NT2/D1 (cell line): Measurements from ENCODE around the gene NTRK3.

ENCODE experiments used
- DNase-seq: peaks from one replicate; pipeline ENCODE4 v3.0.0-alpha.2; 2011; ENCODE audit warnings: low read depth, low spot score
- H3K27me3 ChIP-seq: 2 replicates; pipeline ENCODE4 v1.6.0; 2011; ENCODE audit warnings: mild to moderate bottlenecking; ENCODE audit not compliant: insufficient read length, insufficient read depth
- H3K36me3 ChIP-seq: 2 replicates; pipeline ENCODE4 v1.6.1; 2011; ENCODE audit warnings: mild to moderate bottlenecking, low read length, mixed read lengths; ENCODE audit not compliant: insufficient read depth, insufficient read length
- H3K4me1 ChIP-seq: 2 replicates; pipeline ENCODE4 v1.5.1; 2011; ENCODE audit not compliant: insufficient read depth, insufficient read length
- H3K4me3 ChIP-seq: 2 replicates; pipeline ENCODE4 v1.5.1; 2011; ENCODE audit warnings: low read depth; ENCODE audit not compliant: insufficient read length
- H3K9ac ChIP-seq: 2 replicates; pipeline ENCODE4 v1.6.0; 2011; ENCODE audit warnings: low read depth; ENCODE audit not compliant: insufficient read length
- H3K9me3 ChIP-seq: 2 replicates; pipeline ENCODE4 v1.5.1; 2011; ENCODE audit warnings: mild to moderate bottlenecking, low read length; ENCODE audit not compliant: insufficient read depth
- SUZ12 ChIP-seq: IDR thresholded peaks from 2 replicates; pipeline ENCODE4 v1.6.1; 2011; ENCODE audit not compliant: insufficient read length, insufficient read depth; ENCODE audit errors: extremely low read depth
- YY1 ChIP-seq: IDR thresholded peaks from 2 replicates; pipeline ENCODE4 v1.6.1; 2011; ENCODE audit not compliant: insufficient read length, insufficient read depth
- ZNF274 ChIP-seq: IDR thresholded peaks from 2 replicates; pipeline ENCODE4 v1.6.1; 2011; ENCODE audit warnings: mild to moderate bottlenecking, low read depth, low read length

NTRK3 gene

DNA sequence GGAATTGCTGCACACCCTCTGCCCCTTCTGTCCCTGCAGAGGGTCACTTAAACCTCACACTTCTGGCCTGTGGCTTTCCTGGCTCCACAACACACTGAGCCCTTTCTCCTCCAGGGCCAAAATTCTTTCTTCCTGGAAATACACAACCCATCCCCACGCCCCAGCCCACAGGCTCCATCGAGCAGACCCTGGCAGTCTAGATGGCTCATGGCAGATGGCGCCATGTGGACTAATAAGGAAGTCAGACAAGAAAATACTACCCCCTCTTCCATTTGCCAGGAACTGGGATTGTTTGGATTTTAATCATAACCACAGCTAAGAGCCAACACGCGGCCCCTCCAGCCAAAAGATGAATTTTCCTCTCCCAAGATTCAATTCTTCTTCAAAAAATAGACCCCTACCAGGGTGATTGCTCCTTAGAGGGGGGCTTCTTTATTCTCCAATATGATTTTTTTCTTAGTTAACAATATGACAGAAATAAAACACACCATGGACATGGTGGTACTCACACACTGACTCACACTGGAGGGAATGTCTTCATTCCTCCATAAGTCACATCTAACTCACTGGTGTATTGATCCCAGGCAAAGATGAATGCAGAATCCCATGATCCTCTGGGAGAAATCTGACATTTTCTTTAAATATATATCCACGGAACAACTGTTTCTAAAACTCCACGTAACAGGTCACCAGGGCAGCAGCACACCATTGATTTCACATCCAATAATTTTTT is 111.5 kb downstream of the NTRK3 start:
- no peak overlapping the region for H3K4me3 ChIP-seq
- no peaks in the 10 kb centered on the region for H3K36me3 ChIP-seq
- H3K27me3 ChIP-seq: no peaks in the 10 kb centered on the region
- H3K9me3 ChIP-seq: no peaks in the 10 kb centered on the region
- no peak for DNase-seq
- TF ChIP-seq YY1 (no peak), SUZ12 (no peak), ZNF274 (no peak)
- no peaks in the 10 kb centered on the region for H3K4me1 ChIP-seq
- no peak overlapping the region for H3K9ac ChIP-seq

DNA sequence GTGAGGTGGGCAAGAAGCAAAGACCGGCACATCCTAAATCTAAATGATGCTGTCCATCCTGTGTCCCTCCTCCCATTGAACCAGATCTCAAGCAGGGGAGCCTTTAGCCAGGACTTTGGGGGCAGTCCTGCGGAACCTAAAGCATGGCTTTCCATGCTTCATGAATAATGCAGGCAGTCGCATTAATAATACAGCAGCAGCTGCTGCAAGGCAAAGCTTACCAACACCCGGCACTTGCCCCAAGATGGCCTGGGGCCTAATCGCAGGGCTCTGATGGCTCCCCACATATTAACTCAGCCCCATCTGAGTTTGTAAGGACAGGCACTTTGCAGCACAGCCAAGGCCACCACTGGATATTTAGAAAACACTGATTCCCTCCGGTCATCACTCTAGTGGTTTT is 114.4 kb downstream of the NTRK3 start:
- Histone ChIP-seq H3K9ac (no peak overlapping the region), H3K4me3 (no peak overlapping the region), H3K9me3 (no peaks in the 10 kb centered on the region), H3K27me3 (no peaks in the 10 kb centered on the region), H3K36me3 (no peaks in the 10 kb centered on the region), H3K4me1 (peaks cover 3% of the 10 kb centered on the region)
- DNase-seq: no peak
- TF ChIP-seq ZNF274 (no peak), SUZ12 (no peak), YY1 (no peak)

DNA sequence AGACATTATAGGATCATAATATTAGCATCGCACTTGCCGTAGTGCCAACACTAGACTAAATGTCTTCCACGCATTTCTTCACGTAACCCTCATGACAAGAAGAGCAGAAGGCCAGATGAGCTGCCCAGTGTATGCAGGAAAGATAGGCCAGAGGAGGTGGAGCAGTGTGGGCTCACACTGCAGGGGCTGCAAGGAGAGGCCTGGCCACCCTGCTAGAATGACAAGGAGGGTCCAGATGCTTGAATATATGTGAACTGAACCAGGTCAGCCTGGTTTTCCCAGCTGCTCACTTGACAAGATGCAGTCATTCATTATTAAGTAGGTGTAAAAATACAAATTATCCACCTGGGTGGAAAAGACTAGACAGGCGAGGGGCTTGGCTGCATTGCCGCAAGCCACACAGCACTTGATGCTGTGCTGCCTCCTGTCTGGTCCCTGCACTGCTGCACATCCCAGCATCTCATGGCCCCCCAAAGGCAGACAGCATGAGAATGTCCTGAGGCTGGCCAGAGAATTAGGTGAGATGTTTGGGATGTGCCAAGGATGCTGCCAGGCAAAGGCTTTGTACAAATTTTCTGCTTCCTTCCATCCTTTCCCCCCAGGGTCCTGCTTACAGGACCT is 115.2 kb downstream of the NTRK3 start:
- Histone ChIP-seq H3K27me3 (no peaks in the 10 kb centered on the region), H3K9me3 (no peaks in the 10 kb centered on the region), H3K9ac (no peak overlapping the region), H3K4me3 (no peak overlapping the region), H3K36me3 (no peaks in the 10 kb centered on the region), H3K4me1 (peaks cover 3% of the 10 kb centered on the region)
- no peak for TF ChIP-seq ZNF274
- no peak for TF ChIP-seq SUZ12
- TF ChIP-seq YY1: no peak
- DNase-seq: no peak

DNA sequence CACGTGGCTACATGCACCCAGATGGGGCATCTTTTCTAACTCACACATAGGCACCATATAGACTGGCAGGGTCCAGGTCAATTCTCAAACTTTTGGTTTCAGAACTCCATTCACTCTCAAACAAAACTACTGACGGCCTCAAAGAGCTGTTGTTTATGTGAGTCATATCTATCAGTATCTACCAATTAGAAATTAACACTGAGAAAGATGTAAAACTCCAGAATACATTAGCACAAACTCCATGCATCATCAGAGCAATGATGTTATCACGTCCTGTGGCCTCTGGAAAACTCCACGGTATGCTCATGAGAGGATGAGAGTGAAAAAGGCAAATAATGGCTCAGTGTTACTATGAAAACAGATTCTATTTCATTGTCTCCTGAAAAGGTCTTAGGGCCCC is 116.1 kb downstream of the NTRK3 start:
- Histone ChIP-seq H3K4me1 (peaks cover 3% of the 10 kb centered on the region), H3K36me3 (no peaks in the 10 kb centered on the region), H3K9ac (no peak overlapping the region), H3K27me3 (no peaks in the 10 kb centered on the region), H3K9me3 (no peaks in the 10 kb centered on the region), H3K4me3 (no peak overlapping the region)
- TF ChIP-seq ZNF274 (no peak), YY1 (no peak), SUZ12 (no peak)
- no peak for DNase-seq

DNA sequence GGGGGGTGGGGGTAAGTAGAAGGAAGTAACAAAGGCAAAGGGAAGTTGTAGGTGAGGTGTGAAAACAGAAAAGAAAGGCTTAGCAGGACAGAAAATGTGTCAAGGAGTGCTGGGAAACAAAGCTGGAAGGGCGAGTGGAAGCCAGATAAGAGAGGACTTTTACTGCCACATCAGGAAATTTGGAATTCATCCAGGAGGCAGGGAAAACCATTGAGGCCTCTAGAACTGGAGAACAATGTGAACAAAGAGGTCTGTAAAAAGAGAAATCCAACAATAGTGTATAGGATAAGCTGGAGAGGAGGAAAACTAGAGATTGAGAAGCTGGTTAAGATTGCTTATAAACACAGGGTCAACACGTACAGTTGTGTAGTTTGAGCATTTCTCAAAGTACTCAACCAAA is 116.6 kb downstream of the NTRK3 start:
- Histone ChIP-seq H3K9me3 (no peaks in the 10 kb centered on the region), H3K9ac (no peak overlapping the region), H3K36me3 (no peaks in the 10 kb centered on the region), H3K27me3 (no peaks in the 10 kb centered on the region), H3K4me3 (no peak overlapping the region), H3K4me1 (peaks cover 3% of the 10 kb centered on the region)
- no peak for TF ChIP-seq SUZ12
- no peak for TF ChIP-seq YY1
- TF ChIP-seq ZNF274: no peak
- DNase-seq: no peak

DNA sequence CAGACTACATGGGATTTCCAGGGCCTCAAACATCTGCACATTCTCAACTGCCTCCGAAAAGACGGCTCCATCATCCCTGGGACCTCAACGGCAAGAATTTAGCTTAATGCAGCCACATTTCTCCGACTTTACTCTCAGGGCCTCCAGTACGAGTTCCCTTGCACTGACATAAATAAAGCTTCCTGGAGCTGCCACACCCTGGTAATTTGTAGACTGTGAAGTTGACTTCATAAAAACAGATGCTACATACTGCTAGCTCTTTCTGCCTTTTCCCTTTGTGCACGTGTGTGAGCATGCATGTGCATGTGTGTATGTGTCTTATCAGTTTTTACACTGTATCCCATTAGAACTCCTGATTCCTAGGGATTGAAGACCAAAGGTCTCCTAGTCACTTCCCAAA is 122.7 kb downstream of the NTRK3 start:
- H3K9ac ChIP-seq: no peak overlapping the region
- TF ChIP-seq SUZ12 (no peak), ZNF274 (no peak), YY1 (no peak)

DNA sequence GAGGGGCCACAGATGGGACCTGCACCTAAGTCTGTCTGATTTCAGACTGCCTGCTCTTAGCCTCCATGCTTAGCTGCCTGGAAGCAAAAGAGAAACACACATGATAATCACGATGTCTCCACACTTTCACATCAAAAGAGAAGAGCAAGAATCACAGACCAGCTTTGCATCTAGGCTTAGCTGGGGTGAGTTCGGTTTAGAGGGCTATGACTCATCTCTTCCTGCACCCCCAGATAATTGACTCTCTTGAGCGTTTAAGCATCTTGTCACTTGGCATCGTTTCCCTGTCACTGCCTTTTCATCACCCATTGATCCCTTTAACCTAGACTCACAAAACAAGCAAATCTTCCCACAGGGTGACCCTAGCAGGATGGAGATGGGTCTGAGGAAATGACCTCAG is 124.0 kb downstream of the NTRK3 start:
- Histone ChIP-seq H3K36me3 (no peaks in the 10 kb centered on the region), H3K4me1 (peaks cover 3% of the 10 kb centered on the region), H3K9ac (no peak overlapping the region), H3K9me3 (no peaks in the 10 kb centered on the region), H3K4me3 (no peak overlapping the region), H3K27me3 (no peaks in the 10 kb centered on the region)
- TF ChIP-seq ZNF274: no peak
- no peak for TF ChIP-seq YY1
- no peak for TF ChIP-seq SUZ12
- DNase-seq: no peak

More for the DNA sequence above, 122.7 kb downstream of the NTRK3 start:
- Histone ChIP-seq H3K4me1 (peaks cover 3% of the 10 kb centered on the region), H3K4me3 (no peak overlapping the region), H3K27me3 (no peaks in the 10 kb centered on the region), H3K36me3 (no peaks in the 10 kb centered on the region), H3K9me3 (no peaks in the 10 kb centered on the region)
- DNase-seq: no peak
